Ovary (tissue), 9 donors: ENCODE results near the gene DNASE1L1. TPM values are rescaled to one million over a fixed set of nuclear protein-coding genes. Genes with fewer than 3 reads are reported as not detected.

ENCODE experiments used
- DNase-seq, 5 donors: peaks; one replicate each; pipeline ENCODE4 v3.0.0-alpha.2; 2019 to 2020
- H3K27ac ChIP-seq, 2 donors: fragments of 200-600 bp; one replicate each; pipeline versions ENCODE4 v1.5.1 to v1.8.0; 2019 to 2022
- H3K27me3 ChIP-seq: fragments of 200-600 bp; one replicate; pipeline ENCODE4 v1.8.0; 2022
- H3K36me3 ChIP-seq: fragments of 200-600 bp; sonication (generic); one replicate; pipeline ENCODE4 v1.5.1; 2019
- H3K4me1 ChIP-seq: one replicate; pipeline ENCODE4 v1.8.1; 2013; ENCODE audit warnings: mild to moderate bottlenecking, moderate library complexity; ENCODE audit not compliant: insufficient read depth
- H3K4me3 ChIP-seq: fragments of 200-600 bp; sonication (generic); one replicate; pipeline ENCODE4 v1.5.1; 2017
- H3K9me3 ChIP-seq, 2 donors: fragments of 200-600 bp in 1 of 2; sonication (generic) in 1 of 2; one replicate each; pipeline versions ENCODE4 v1.5.1 to v1.8.1; 2013 to 2019; ENCODE audit warnings: mild to moderate bottlenecking in 1 of 2, moderate library complexity in 1 of 2
- CTCF ChIP-seq, 3 donors: fragments of 450-650 bp in 2 of 3; fragments of 200-600 bp in 1 of 3; IDR thresholded peaks; one replicate each; pipeline versions ENCODE4 v1.5.1 to v1.8.0; 2016 to 2022; ENCODE audit warnings: antibody characterized with exemption in 3 of 3, mild to moderate bottlenecking in 1 of 3
- EP300 ChIP-seq: sonication (generic); formaldehyde crosslinking; IDR thresholded peaks from one replicate; pipeline ENCODE4 v1.6.1; 2017; ENCODE audit warnings: antibody characterized with exemption
- POLR2A ChIP-seq: fragments of 450-650 bp; IDR thresholded peaks from one replicate; pipeline ENCODE4 v1.6.1; 2017; ENCODE audit warnings: antibody characterized with exemption, mild to moderate bottlenecking, moderate library complexity
- WGBS, 3 donors: extraction: QIAGEN DNeasy Blood & Tissue Kit in 1 of 3; methylation state at CpG; one replicate each; pipeline versions ENCODE4 v1.1.5 to v1.1.7; 2013 to 2017; 5-methylcytosine and 5-hydroxymethylcytosine counted together
- intact Hi-C, 4 donors: fragments of 100-400 bp; cut with DNase I; formaldehyde crosslinking; loops; one replicate each; pipeline versions ENCODE4 v1.11.0 to v1.15.1; 2022 to 2023
- polyA plus RNA-seq, 2 donors: library from polyadenylated mRNA; stranded (reverse); fragments of 200-250 nt in 1 of 2; fragments of 350-450 nt in 1 of 2; fragmentation: Illumina TruSeq in 1 of 2; extraction: RNeasy Lipid Tissue Mini Kit (QIAGEN cat#74804) in 1 of 2; gene quantifications; one replicate each; pipeline ENCODE4 v1.2.3, GENCODE V29; 2013 to 2014
- total RNA-seq, 7 donors: library from RNA; depleted of rRNA in 2 of 7; stranded (reverse); fragments of >200 nt in 2 of 7; fragmentation: NEBNext Ultra II Directional in 3 of 7; extraction: Animal tissue kit (Norgen Biotek cat#: 25700) in 3 of 7; gene quantifications; one replicate each; pipeline versions ENCODE4 v1.1.0 to v1.2.4, GENCODE V29; 2016 to 2023
- donor health status: DM: no; HTN: no; CAD: no; lungs with moderate emphysema.
- donor health status: DM: no; HTN: no; CAD: no.
- donor health status: Bipolar disorder and iron deficiency.
- donor health status: DM: yes; HTN: yes; CAD: no.
- donor health status: DM: no; HTN: no; CAD: no.
- donor health status: DM: yes; HTN: yes; CAD: no.

The DNASE1L1 gene
- total and polyA plus RNA-seq, 9 donors = 11.9 to 21.4 (median 17.2) TPM

- no peaks in the 10 kb centered on the region for H3K9me3 ChIP-seq
- H3K4me1 ChIP-seq = no peaks in the 10 kb centered on the region
- no peaks in the 10 kb centered on the region for H3K27me3 ChIP-seq
- no peak for DNase-seq
- intact Hi-C loops = no loop called here
- no peaks in the 10 kb centered on the region for H3K36me3 ChIP-seq
- no peak overlapping the region for H3K4me3 ChIP-seq
- H3K27ac ChIP-seq = no peak overlapping the region
- TF ChIP-seq POLR2A (no peak), EP300 (no peak), CTCF (IDR thresholded peaks at IDR 0.05) (no peak)
- 89 to 91% (median 90%) methylated on average over 9 of the region's 9 CpGs for WGBS, 3 donors
Observed at GRCh38 chrX:154452823-154453222, 43.8 kb upstream of the DNASE1L1 start.

- H3K36me3 ChIP-seq = no peaks in the 10 kb centered on the region
- DNase-seq = no peak
- no peaks in the 10 kb centered on the region for H3K27me3 ChIP-seq
- intact Hi-C loops = no loop called here
- H3K9me3 ChIP-seq = no peaks in the 10 kb centered on the region
- H3K27ac ChIP-seq = no peak overlapping the region
- H3K4me3 ChIP-seq = no peak overlapping the region
- 87 to 90% (median 89%) methylated on average over 17 of the region's 17 CpGs for WGBS, 3 donors
- TF ChIP-seq POLR2A (no peak), CTCF (IDR thresholded peaks at IDR 0.05) (no peak), EP300 (no peak)
- no peaks in the 10 kb centered on the region for H3K4me1 ChIP-seq
Observed at GRCh38 chrX:154450312-154450711, 41.3 kb upstream of the DNASE1L1 start.

- TF ChIP-seq POLR2A (no peak), EP300 (no peak), CTCF (IDR thresholded peaks at IDR 0.05) (no peak)
- no peaks in the 10 kb centered on the region for H3K9me3 ChIP-seq
- 87 to 89% (median 87%) methylated on average over 18 of the region's 18 CpGs for WGBS, 3 donors
- no peaks in the 10 kb centered on the region for H3K27me3 ChIP-seq
- H3K27ac ChIP-seq = no peak overlapping the region
- no peak for DNase-seq
- no peaks in the 10 kb centered on the region for H3K4me1 ChIP-seq
- no peaks in the 10 kb centered on the region for H3K36me3 ChIP-seq
- no peak overlapping the region for H3K4me3 ChIP-seq
- intact Hi-C loops = no loop called here
Observed at GRCh38 chrX:154449618-154450017, 40.6 kb upstream of the DNASE1L1 start.

GRCh38 chrX:154448484-154448883, 39.4 kb upstream of the DNASE1L1 start:
- Histone ChIP-seq H3K4me1 (no peaks in the 10 kb centered on the region), H3K27ac (no peak overlapping the region), H3K4me3 (no peak overlapping the region), H3K36me3 (no peaks in the 10 kb centered on the region), H3K9me3 (no peaks in the 10 kb centered on the region), H3K27me3 (no peaks in the 10 kb centered on the region)
- intact Hi-C loops = no loop called here
- WGBS, 3 donors = 80 to 87% (median 85%) methylated on average over 14 of the region's 14 CpGs
- no peak for TF ChIP-seq CTCF (IDR thresholded peaks at IDR 0.05)
- no peak for TF ChIP-seq EP300
- no peak for TF ChIP-seq POLR2A
- DNase-seq = no peak

- no peaks in the 10 kb centered on the region for H3K4me1 ChIP-seq
- 85 to 91% (median 87%) methylated on average over 12 of the region's 12 CpGs for WGBS, 3 donors
- no peak overlapping the region for H3K4me3 ChIP-seq
- no peaks in the 10 kb centered on the region for H3K9me3 ChIP-seq
- no peak for DNase-seq
- intact Hi-C loops = no loop called here
- no peaks in the 10 kb centered on the region for H3K36me3 ChIP-seq
- TF ChIP-seq POLR2A (no peak), EP300 (no peak), CTCF (IDR thresholded peaks at IDR 0.05) (no peak)
- H3K27me3 ChIP-seq = no peaks in the 10 kb centered on the region
- no peak overlapping the region for H3K27ac ChIP-seq
Observed at GRCh38 chrX:154446430-154446829, 37.4 kb upstream of the DNASE1L1 start.
